Pancreas (tissue), 10 donors: ENCODE measurements around the gene PAM16. TPM values are rescaled to one million over a fixed set of nuclear protein-coding genes. Genes with fewer than 3 reads are reported as not detected.
"Not testable (repeated sequence)": the region's sequence is repeated elsewhere in the genome, so short reads cannot be mapped to it uniquely, and the experiment has no call there.

ENCODE experiments used
- ATAC-seq, 4 donors: fragments of 200-7000 bp; cut with Tn5 transposase; one replicate each; pipeline versions ENCODE4 v1.8.0 to v1.9.1; 2020; ENCODE audit warnings: mild to moderate bottlenecking in 4 of 4, moderate library complexity in 4 of 4
- DNase-seq, 6 donors: peaks; one replicate each; pipeline ENCODE4 v3.0.0-alpha.2; 2020
- FAIRE-seq: peaks from 2 replicates; lab custom pipeline; 2012; peaks lifted over from hg19 to GRCh38; lab: Jason Lieb, UNC
- H3K27ac ChIP-seq, 4 donors: fragments of 200-600 bp; sonication (generic); 1 replicate in 3 of 4; 2 replicates in 1 of 4; pipeline versions ENCODE4 v1.5.0 to v1.8.0; 2020
- H3K27me3 ChIP-seq, 4 donors: fragments of 200-600 bp; one replicate each; pipeline ENCODE4 v1.8.0; 2021
- H3K36me3 ChIP-seq, 3 donors: fragments of 200-600 bp; sonication (generic) in 1 of 3; one replicate each; pipeline versions ENCODE4 v1.5.0 to v1.8.0; 2020 to 2021
- H3K4me1 ChIP-seq, 3 donors: fragments of 200-600 bp; one replicate each; pipeline ENCODE4 v1.8.0; 2021
- H3K4me3 ChIP-seq, 4 donors: fragments of 200-600 bp; sonication (generic) in 2 of 4; one replicate each; pipeline versions ENCODE4 v1.5.0 to v1.8.0; 2020 to 2021
- H3K9me3 ChIP-seq, 4 donors: fragments of 200-600 bp; one replicate each; pipeline ENCODE4 v1.8.0; 2021
- WGBS, 2 donors: extraction: QIAGEN DNeasy Blood & Tissue Kit; methylation state at CpG; one replicate each; pipeline ENCODE4 v1.1.7; 2013; 5-methylcytosine and 5-hydroxymethylcytosine counted together
- intact Hi-C, 3 donors: fragments of 100-400 bp; cut with DNase I; formaldehyde crosslinking; loops; one replicate each; pipeline versions ENCODE4 v1.11.1 to v1.14.2; 2022
- polyA plus RNA-seq, 2 donors: library from polyadenylated mRNA; stranded (reverse); fragments of 200-250 nt; gene quantifications; one replicate each; pipeline ENCODE4 v1.2.3, GENCODE V29; 2013
- total RNA-seq, 6 donors: library from RNA; stranded (reverse); fragmentation: NEBNext Ultra II Directional in 4 of 6; extraction: Animal tissue kit (Norgen Biotek cat#: 25700) in 4 of 6; gene quantifications; one replicate each; pipeline versions ENCODE4 v1.2.1 to v1.2.4, GENCODE V29; 2021 to 2023
- TF ChIP-seq, protein P1 (sequence below), 4 donors: fragments of 200-600 bp; sonication (generic) in 3 of 4; IDR thresholded peaks; one replicate each; pipeline versions ENCODE4 v1.5.0 to v1.8.0; 2021; ENCODE audit warnings: antibody characterized with exemption in 4 of 4
- donor health status: healthy with polysubstance abuse.
- donor health status: DM: no; HTN: no; CAD: no; lungs with moderate emphysema.
- donor health status: DM: no; HTN: no; CAD: no.
- donor health status: control.
- donor health status: control.
- donor health status: Bipolar disorder and iron deficiency.
- donor health status: DM: yes; HTN: yes; CAD: no.
- donor health status: DM: no; HTN: no; CAD: no.
- donor health status: DM: no; HTN: no; CAD: no.
- donor health status: DM: yes; HTN: yes; CAD: no.

The PAM16 gene
- total and polyA plus RNA-seq, 8 donors, result 12.2 to 106 (median 27.2) TPM

DNA sequence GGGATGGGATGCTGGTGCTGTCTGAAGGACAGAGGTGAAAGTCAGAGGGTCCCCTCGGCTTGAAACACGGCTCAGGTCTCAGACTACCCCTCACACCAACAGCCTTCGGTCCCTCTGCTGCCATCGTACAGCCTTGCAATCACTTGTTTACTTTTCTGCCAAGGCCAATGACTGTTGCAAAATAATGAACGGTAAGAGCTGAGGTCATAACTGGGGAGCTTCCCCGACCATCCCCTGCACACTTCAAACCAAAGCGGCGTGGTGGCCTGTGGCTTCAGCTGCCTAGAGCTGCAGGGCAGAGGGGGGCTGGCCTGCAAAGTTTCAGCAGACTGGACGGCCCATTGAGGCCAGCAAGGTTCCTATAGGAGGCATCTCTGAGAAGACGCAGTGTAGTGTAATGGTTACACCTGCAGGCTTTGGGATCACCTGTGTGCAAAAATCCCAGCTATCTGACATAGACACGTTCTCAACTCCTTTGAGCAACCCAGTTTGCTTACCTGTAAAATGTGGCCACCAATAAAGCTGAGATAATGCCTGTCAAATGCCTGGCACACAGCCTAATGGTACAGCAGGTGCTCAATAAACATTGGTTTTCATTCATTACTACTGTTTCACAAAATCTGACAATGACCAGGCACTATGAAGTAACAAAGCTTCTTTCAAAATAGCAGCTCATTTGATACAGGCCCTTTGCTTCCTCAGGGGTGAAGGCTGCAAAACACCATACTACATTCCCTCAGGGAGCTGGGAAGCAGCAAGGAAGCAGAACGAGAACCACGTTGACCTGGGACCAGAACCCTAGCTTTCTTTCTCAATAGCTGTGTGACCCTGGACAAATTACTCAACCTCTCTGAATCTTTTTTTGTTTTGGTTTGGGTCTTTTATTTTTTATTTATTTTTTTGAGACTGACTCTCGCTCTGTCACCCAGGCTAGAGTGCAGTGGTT lies 5.0 kb downstream of the PAM16 start:
- DNase-seq (peak in 1 of 6 donors; percentile 53), ATAC-seq (peak; percentile 72 to 81 (median 76)), FAIRE-seq (no peak)
- TF ChIP-seq, protein P1, sequence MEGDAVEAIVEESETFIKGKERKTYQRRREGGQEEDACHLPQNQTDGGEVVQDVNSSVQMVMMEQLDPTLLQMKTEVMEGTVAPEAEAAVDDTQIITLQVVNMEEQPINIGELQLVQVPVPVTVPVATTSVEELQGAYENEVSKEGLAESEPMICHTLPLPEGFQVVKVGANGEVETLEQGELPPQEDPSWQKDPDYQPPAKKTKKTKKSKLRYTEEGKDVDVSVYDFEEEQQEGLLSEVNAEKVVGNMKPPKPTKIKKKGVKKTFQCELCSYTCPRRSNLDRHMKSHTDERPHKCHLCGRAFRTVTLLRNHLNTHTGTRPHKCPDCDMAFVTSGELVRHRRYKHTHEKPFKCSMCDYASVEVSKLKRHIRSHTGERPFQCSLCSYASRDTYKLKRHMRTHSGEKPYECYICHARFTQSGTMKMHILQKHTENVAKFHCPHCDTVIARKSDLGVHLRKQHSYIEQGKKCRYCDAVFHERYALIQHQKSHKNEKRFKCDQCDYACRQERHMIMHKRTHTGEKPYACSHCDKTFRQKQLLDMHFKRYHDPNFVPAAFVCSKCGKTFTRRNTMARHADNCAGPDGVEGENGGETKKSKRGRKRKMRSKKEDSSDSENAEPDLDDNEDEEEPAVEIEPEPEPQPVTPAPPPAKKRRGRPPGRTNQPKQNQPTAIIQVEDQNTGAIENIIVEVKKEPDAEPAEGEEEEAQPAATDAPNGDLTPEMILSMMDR (IDR thresholded peaks at IDR 0.05), result no peak
- peaks cover 9 to 34% (median 10%) of the 10 kb centered on the region in 3 donors for H3K4me1 ChIP-seq
- intact Hi-C loops, result no loop called here
- no peaks in the 10 kb centered on the region for H3K27me3 ChIP-seq
- peak overlapping the region in 2 of 4 donors; percentile 25 to 62 for H3K27ac ChIP-seq
- H3K4me3 ChIP-seq, result no peak overlapping the region
- no peaks in the 10 kb centered on the region for H3K36me3 ChIP-seq
- WGBS, 2 donors, result 38 to 40% methylated on average over 14 of the region's 14 CpGs
- no peaks in the 10 kb centered on the region for H3K9me3 ChIP-seq

GRCh38 chr16:4344983-4345835 lies 5.9 kb downstream of the PAM16 start:
- Histone ChIP-seq H3K4me3 (no peak overlapping the region), H3K27ac (peak overlapping the region in 2 of 4 donors; percentile 25 to 62), H3K9me3 (no peaks in the 10 kb centered on the region), H3K4me1 (peaks cover 9 to 31% (median 10%) of the 10 kb centered on the region in 3 donors), H3K36me3 (no peaks in the 10 kb centered on the region), H3K27me3 (no peaks in the 10 kb centered on the region)
- intact Hi-C loops, result no loop called here
- WGBS, 2 donors, result 36 to 38% methylated on average over 26 of the region's 26 CpGs
- TF ChIP-seq, protein P1 (IDR thresholded peaks at IDR 0.05), result no peak
- ATAC-seq (peak; percentile 16 to 57 (median 36)), DNase-seq (peak in 3 of 6 donors; percentile 50 to 64 (median 53)), FAIRE-seq (no peak)

GRCh38 chr16:4344300-4344982 lies 6.7 kb downstream of the PAM16 start:
- H3K27ac ChIP-seq, result peak overlapping the region in 2 of 4 donors; percentile 25 to 62
- peaks cover 9 to 27% (median 10%) of the 10 kb centered on the region in 3 donors for H3K4me1 ChIP-seq
- H3K9me3 ChIP-seq, H3K36me3 ChIP-seq, H3K27me3 ChIP-seq, intact Hi-C loops, DNase-seq, H3K4me3 ChIP-seq, FAIRE-seq: not testable (repeated sequence)
- ATAC-seq, result peak in 2 of 4 donors; percentile 17 to 18
- 41 to 45% methylated on average over 9 to 10 of the region's 10 CpGs for WGBS, 2 donors

DNA sequence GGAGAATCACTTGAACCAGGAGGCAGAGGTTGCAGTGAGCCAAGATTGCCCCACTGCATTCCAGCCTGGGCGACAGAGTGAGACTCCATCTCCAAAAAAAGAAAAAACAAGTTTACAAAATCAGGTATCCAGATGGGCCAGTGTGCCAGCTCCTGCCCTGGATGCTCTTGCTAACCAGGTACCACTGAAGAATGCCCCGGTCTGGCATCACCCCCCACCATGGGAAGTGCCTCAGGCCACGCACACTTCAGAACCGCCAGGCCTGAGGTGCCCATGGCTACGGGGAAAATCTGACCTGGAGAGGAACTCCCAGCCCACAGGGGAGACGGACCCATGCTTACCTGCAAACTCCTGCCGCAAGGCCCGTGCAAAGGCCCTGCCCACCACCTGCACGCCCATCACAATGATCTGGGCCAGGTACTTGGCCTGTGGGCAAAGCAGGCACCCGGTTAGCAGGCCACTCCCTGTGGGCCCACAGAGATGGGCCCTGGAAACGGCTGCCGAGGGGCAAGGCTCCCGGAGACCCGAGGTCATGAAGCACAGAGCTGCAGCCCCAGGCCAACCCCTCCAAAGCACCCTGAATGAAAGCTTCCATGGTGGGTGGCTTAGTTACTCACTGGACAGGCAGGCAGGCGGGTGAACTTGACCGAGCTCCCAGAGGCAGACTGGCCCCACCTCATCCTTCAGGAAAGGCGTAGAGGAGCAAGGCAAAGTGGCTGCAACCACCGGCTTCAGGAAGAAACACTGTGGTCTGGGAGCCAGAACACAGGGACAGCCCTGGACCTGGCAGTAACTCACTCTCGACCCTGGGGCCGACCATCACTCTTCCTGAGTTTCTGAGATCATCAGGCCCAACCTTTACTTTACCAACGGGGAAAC lies 8.0 kb downstream of the PAM16 start:
- no peak for FAIRE-seq

More for the DNA sequence above, 8.0 kb downstream of the PAM16 start:
- intact Hi-C loops, result no loop called here
- Histone ChIP-seq H3K9me3 (no peaks in the 10 kb centered on the region), H3K27me3 (no peaks in the 10 kb centered on the region), H3K36me3 (peaks cover 0 to 2% (median 0%) of the 10 kb centered on the region in 3 donors), H3K27ac (no peak overlapping the region), H3K4me3 (no peak overlapping the region), H3K4me1 (peaks cover 9 to 22% (median 10%) of the 10 kb centered on the region in 3 donors)
- ATAC-seq, result no peak
- DNase-seq, result no peak
- TF ChIP-seq, protein P1 (IDR thresholded peaks at IDR 0.05), result no peak
- 85 to 90% methylated on average over 21 of the region's 21 CpGs for WGBS, 2 donors
